Upper lobe of left lung (tissue), 4 donors: Measurements from ENCODE around the gene STT3B.

Experiments used
- CTCF ChIP-seq, 6 experiments: fragments of 450-650 bp in 4 of 6; fragments of 200-600 bp in 2 of 6; sonication (generic) in 2 of 6; IDR thresholded peaks; one replicate each; pipeline ENCODE4 v1.5.1; 2016 to 2019; ENCODE audit warnings: antibody characterized with exemption in 6 of 6
- POLR2A ChIP-seq, 4 donors: fragments of 450-650 bp; IDR thresholded peaks; one replicate each; pipeline ENCODE4 v1.5.1; 2016 to 2017; ENCODE audit warnings: antibody characterized with exemption in 4 of 4, mild to moderate bottlenecking in 2 of 4
- POLR2AphosphoS5 ChIP-seq, 2 donors: sonication (generic); formaldehyde crosslinking; IDR thresholded peaks; one replicate each; pipeline ENCODE4 v1.5.1; 2017; ENCODE audit warnings: antibody characterized with exemption in 2 of 2

- no peak for TF ChIP-seq CTCF (IDR thresholded peaks at IDR 0.05)
- TF ChIP-seq POLR2A (IDR thresholded peaks at IDR 0.05), result no peak
- no peak for TF ChIP-seq POLR2AphosphoS5 (IDR thresholded peaks at IDR 0.05)
These were observed 73.7 kb downstream of the STT3B start for GRCh38 chr3:31606453-31606852.
